CD4-positive, CD25-positive, alpha-beta regulatory T cell (primary cell): Measurements from ENCODE around the gene RYR2. TPM values are rescaled to one million over a fixed set of nuclear protein-coding genes. Genes with fewer than 3 reads are reported as not detected.

Experiments
- ATAC-seq, 2 donors: fragments of 150-1000 bp; cut with Tn5 transposase; one replicate each; pipeline ENCODE4 v1.10.0; 2021; ENCODE audit warnings: low read depth in 2 of 2, moderate number of reproducible peaks in 2 of 2, moderate library complexity in 1 of 2
- DNase-seq, 3 donors: peaks; one replicate each; pipeline versions ENCODE4 v3.0.0 to v3.0.0-alpha.2; 2012 to 2022; ENCODE audit warnings: mixed read lengths in 1 of 3
- H3K27ac ChIP-seq: one replicate; pipeline ENCODE4 v1.7.0; 2013; ENCODE audit warnings: mild to moderate bottlenecking, low read length; ENCODE audit not compliant: insufficient read depth, poor library complexity, severe bottlenecking
- H3K27me3 ChIP-seq: one replicate; pipeline ENCODE4 v1.7.0; 2013; ENCODE audit warnings: low read length; ENCODE audit not compliant: control insufficient read depth, insufficient read depth
- H3K36me3 ChIP-seq: one replicate; pipeline ENCODE4 v1.7.0; 2013; ENCODE audit warnings: mild to moderate bottlenecking, low read length, moderate library complexity; ENCODE audit not compliant: control insufficient read depth, insufficient read depth
- H3K4me1 ChIP-seq: 2 replicates; pipeline ENCODE4 v1.7.0; 2013; ENCODE audit warnings: mild to moderate bottlenecking, low read length; ENCODE audit not compliant: insufficient read depth, control insufficient read depth, poor library complexity, severe bottlenecking
- H3K4me3 ChIP-seq: one replicate; pipeline ENCODE4 v1.7.0; 2013; ENCODE audit warnings: low read depth, mild to moderate bottlenecking, low read length, moderate library complexity
- H3K9me3 ChIP-seq, 2 experiments: 1 replicate in 1 of 2; 2 replicates in 1 of 2; pipeline ENCODE4 v1.7.0; 2013; ENCODE audit warnings: low read length in 2 of 2, mild to moderate bottlenecking in 1 of 2, moderate library complexity in 1 of 2; ENCODE audit not compliant: control insufficient read depth in 2 of 2
- H3K27ac Mint-ChIP-seq, 3 donors: one replicate each; pipeline ENCODE4 v1.8.0; 2020 to 2022; ENCODE audit warnings: mild to moderate bottlenecking in 3 of 3, mixed read lengths in 3 of 3, moderate library complexity in 2 of 3
- H3K27me3 Mint-ChIP-seq: one replicate; pipeline ENCODE4 v1.8.0; 2022; ENCODE audit warnings: mild to moderate bottlenecking, mixed read lengths
- H3K36me3 Mint-ChIP-seq: one replicate; pipeline ENCODE4 v1.8.0; 2020; ENCODE audit warnings: mixed read lengths
- H3K4me1 Mint-ChIP-seq, 4 donors: one replicate each; pipeline ENCODE4 v1.8.0; 2020 to 2022; ENCODE audit warnings: mixed read lengths in 4 of 4, mild to moderate bottlenecking in 1 of 4
- H3K4me3 Mint-ChIP-seq, 4 donors: one replicate each; pipeline ENCODE4 v1.8.0; 2020 to 2022; ENCODE audit warnings: mild to moderate bottlenecking in 4 of 4, mixed read lengths in 4 of 4, moderate library complexity in 3 of 4
- H3K9me3 Mint-ChIP-seq, 7 donors: one replicate each; pipeline ENCODE4 v1.8.0; 2020 to 2022; ENCODE audit warnings: mixed read lengths in 7 of 7, mild to moderate bottlenecking in 3 of 7, moderate library complexity in 2 of 7
- polyA plus RNA-seq, 4 donors: library from polyadenylated mRNA; unstranded; fragments of 300-500 nt; fragmentation: Illumina TruSeq; gene quantifications; one replicate each; pipeline ENCODE4 v1.2.3, GENCODE V29; 2021
- total RNA-seq: library from RNA; stranded (reverse); gene quantifications from one replicate; pipeline ENCODE4 v1.2.3, GENCODE V29; 2022

The RYR2 gene
- total and polyA plus RNA-seq, 5 donors from 2014 or later = 0.02 to 0.40 TPM; not detected in 3

- no peaks in the 10 kb centered on the region for H3K4me1 Mint-ChIP-seq
- no peak overlapping the region for H3K27ac ChIP-seq
- no peaks in the 10 kb centered on the region for H3K4me1 ChIP-seq
- no peaks in the 10 kb centered on the region for H3K27me3 Mint-ChIP-seq
- no peaks in the 10 kb centered on the region for H3K36me3 Mint-ChIP-seq
- H3K9me3 ChIP-seq = no peaks in the 10 kb centered on the region
- no peaks in the 10 kb centered on the region for H3K27me3 ChIP-seq
- DNase-seq (no peak), ATAC-seq (no peak)
- no peak overlapping the region for H3K4me3 ChIP-seq
- peaks cover 0 to 2% (median 1%) of the 10 kb centered on the region in 7 donors for H3K9me3 Mint-ChIP-seq
- no peaks in the 10 kb centered on the region for H3K36me3 ChIP-seq
- no peak overlapping the region for H3K27ac Mint-ChIP-seq
- H3K4me3 Mint-ChIP-seq = no peak overlapping the region
Observed at GRCh38 chr1:237553078-237553477, 511.1 kb downstream of the RYR2 start.

- Histone ChIP-seq H3K27ac (no peak overlapping the region), H3K4me3 (no peak overlapping the region), H3K36me3 (no peaks in the 10 kb centered on the region), H3K9me3 (no peaks in the 10 kb centered on the region), H3K4me1 (no peaks in the 10 kb centered on the region), H3K27me3 (no peaks in the 10 kb centered on the region)
- Mint-ChIP-seq H3K9me3 (peaks cover 0 to 2% (median 0%) of the 10 kb centered on the region in 7 donors), H3K36me3 (no peaks in the 10 kb centered on the region), H3K27ac (no peak overlapping the region), H3K4me1 (no peaks in the 10 kb centered on the region), H3K27me3 (no peaks in the 10 kb centered on the region), H3K4me3 (no peak overlapping the region)
- ATAC-seq (no peak), DNase-seq (no peak)
Observed at GRCh38 chr1:237556911-237557310, 514.9 kb downstream of the RYR2 start.

- no peak for ATAC-seq
Observed at GRCh38 chr1:237562242-237562823, 520.3 kb downstream of the RYR2 start.

GRCh38 chr1:237565236-237565635, 523.3 kb downstream of the RYR2 start:
- no peak overlapping the region for H3K27ac ChIP-seq
- no peaks in the 10 kb centered on the region for H3K4me1 Mint-ChIP-seq
- H3K36me3 Mint-ChIP-seq = no peaks in the 10 kb centered on the region
- peaks cover under 1% of the 10 kb centered on the region for H3K27me3 Mint-ChIP-seq
- H3K4me1 ChIP-seq = no peaks in the 10 kb centered on the region
- no peak overlapping the region for H3K27ac Mint-ChIP-seq
- DNase-seq (no peak), ATAC-seq (no peak)
- no peaks in the 10 kb centered on the region for H3K36me3 ChIP-seq
- no peak overlapping the region for H3K4me3 ChIP-seq
- no peak overlapping the region for H3K4me3 Mint-ChIP-seq
- H3K27me3 ChIP-seq = no peaks in the 10 kb centered on the region
- H3K9me3 Mint-ChIP-seq = no peaks in the 10 kb centered on the region
- H3K9me3 ChIP-seq = no peaks in the 10 kb centered on the region

More at GRCh38 chr1:237562242-237562823, 520.3 kb downstream of the RYR2 start:
- H3K4me1 Mint-ChIP-seq = no peaks in the 10 kb centered on the region
- H3K4me3 Mint-ChIP-seq = no peak overlapping the region
- H3K27me3 ChIP-seq = no peaks in the 10 kb centered on the region
- H3K4me1 ChIP-seq = no peaks in the 10 kb centered on the region
- H3K36me3 ChIP-seq = no peaks in the 10 kb centered on the region
- H3K27ac ChIP-seq = no peak overlapping the region
- H3K9me3 Mint-ChIP-seq = no peaks in the 10 kb centered on the region
- H3K36me3 Mint-ChIP-seq = no peaks in the 10 kb centered on the region
- no peak overlapping the region for H3K27ac Mint-ChIP-seq
- H3K4me3 ChIP-seq = no peak overlapping the region
- peak in 2 of 3 donors; percentile 26 to 64 for DNase-seq
- no peaks in the 10 kb centered on the region for H3K9me3 ChIP-seq
- H3K27me3 Mint-ChIP-seq = no peaks in the 10 kb centered on the region

- Histone ChIP-seq H3K27me3 (no peaks in the 10 kb centered on the region), H3K27ac (no peak overlapping the region), H3K4me1 (no peaks in the 10 kb centered on the region), H3K36me3 (no peaks in the 10 kb centered on the region), H3K9me3 (no peaks in the 10 kb centered on the region), H3K4me3 (no peak overlapping the region)
- H3K27me3 Mint-ChIP-seq = peaks cover 4% of the 10 kb centered on the region
- H3K4me3 Mint-ChIP-seq = no peak overlapping the region
- DNase-seq = no peak
- ATAC-seq = no peak
- no peaks in the 10 kb centered on the region for H3K36me3 Mint-ChIP-seq
- H3K27ac Mint-ChIP-seq = peak overlapping the region in 1 of 3 donors; percentile 34
- H3K9me3 Mint-ChIP-seq = no peaks in the 10 kb centered on the region
- no peaks in the 10 kb centered on the region for H3K4me1 Mint-ChIP-seq
Observed at GRCh38 chr1:237566581-237566980, 524.6 kb downstream of the RYR2 start.

GRCh38 chr1:237568955-237569354, 527.0 kb downstream of the RYR2 start:
- DNase-seq (no peak), ATAC-seq (no peak)
- no peaks in the 10 kb centered on the region for H3K36me3 Mint-ChIP-seq
- no peaks in the 10 kb centered on the region for H3K27me3 ChIP-seq
- H3K4me3 ChIP-seq = no peak overlapping the region
- H3K9me3 Mint-ChIP-seq = peaks cover 0 to 2% (median 0%) of the 10 kb centered on the region in 7 donors
- H3K27ac ChIP-seq = no peak overlapping the region
- no peaks in the 10 kb centered on the region for H3K4me1 ChIP-seq
- H3K9me3 ChIP-seq = no peaks in the 10 kb centered on the region
- peaks cover 7% of the 10 kb centered on the region for H3K27me3 Mint-ChIP-seq
- no peaks in the 10 kb centered on the region for H3K4me1 Mint-ChIP-seq
- H3K36me3 ChIP-seq = no peaks in the 10 kb centered on the region
- H3K4me3 Mint-ChIP-seq = no peak overlapping the region
- no peak overlapping the region for H3K27ac Mint-ChIP-seq

- Mint-ChIP-seq H3K27ac (no peak overlapping the region), H3K27me3 (peaks cover 7% of the 10 kb centered on the region), H3K4me1 (no peaks in the 10 kb centered on the region), H3K4me3 (no peak overlapping the region), H3K36me3 (no peaks in the 10 kb centered on the region), H3K9me3 (peaks cover 0 to 7% (median 3%) of the 10 kb centered on the region in 7 donors)
- no peaks in the 10 kb centered on the region for H3K36me3 ChIP-seq
- ATAC-seq (no peak), DNase-seq (no peak)
- no peak overlapping the region for H3K27ac ChIP-seq
- no peak overlapping the region for H3K4me3 ChIP-seq
- H3K4me1 ChIP-seq = no peaks in the 10 kb centered on the region
- no peaks in the 10 kb centered on the region for H3K9me3 ChIP-seq
- no peaks in the 10 kb centered on the region for H3K27me3 ChIP-seq
Observed at GRCh38 chr1:237570530-237570929, 528.5 kb downstream of the RYR2 start.

GRCh38 chr1:237574536-237574935, 532.6 kb downstream of the RYR2 start:
- no peak overlapping the region for H3K4me3 ChIP-seq
- no peak overlapping the region for H3K4me3 Mint-ChIP-seq
- no peak for ATAC-seq
- H3K27me3 Mint-ChIP-seq = peaks cover 7% of the 10 kb centered on the region
- no peaks in the 10 kb centered on the region for H3K9me3 ChIP-seq
- H3K4me1 ChIP-seq = no peaks in the 10 kb centered on the region
- H3K36me3 Mint-ChIP-seq = no peaks in the 10 kb centered on the region
- H3K4me1 Mint-ChIP-seq = no peaks in the 10 kb centered on the region
- H3K36me3 ChIP-seq = no peaks in the 10 kb centered on the region
- no peak overlapping the region for H3K27ac ChIP-seq
- no peak overlapping the region for H3K27ac Mint-ChIP-seq
- no peaks in the 10 kb centered on the region for H3K27me3 ChIP-seq
- H3K9me3 Mint-ChIP-seq = peaks cover 1 to 15% (median 5%) of the 10 kb centered on the region in 7 donors
- no peak for DNase-seq
